ENCODE results near the gene ZNF655.

The ZNF655 gene

DNA sequence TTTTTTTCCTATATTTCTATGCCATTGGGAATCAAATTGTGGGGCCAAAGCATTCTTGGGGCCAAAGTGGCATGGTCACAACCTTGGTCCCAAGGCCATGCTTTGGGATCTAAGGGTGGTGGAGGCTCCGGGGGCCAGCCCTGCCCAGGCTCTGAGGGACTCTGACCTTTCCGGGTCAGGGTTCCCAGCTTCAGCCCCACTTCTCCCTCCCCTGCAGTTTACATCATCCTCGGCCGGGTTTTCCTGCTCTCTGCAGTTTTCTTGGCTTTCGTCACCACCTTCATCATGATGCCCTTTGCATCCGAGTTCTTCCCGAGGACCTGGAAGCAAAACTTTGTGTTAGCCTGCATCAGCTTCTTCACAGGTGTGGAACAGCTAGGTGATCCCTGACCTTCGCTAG is 48.1 kb downstream of the ZNF655 start:
- TF ChIP-seq, protein P1, sequence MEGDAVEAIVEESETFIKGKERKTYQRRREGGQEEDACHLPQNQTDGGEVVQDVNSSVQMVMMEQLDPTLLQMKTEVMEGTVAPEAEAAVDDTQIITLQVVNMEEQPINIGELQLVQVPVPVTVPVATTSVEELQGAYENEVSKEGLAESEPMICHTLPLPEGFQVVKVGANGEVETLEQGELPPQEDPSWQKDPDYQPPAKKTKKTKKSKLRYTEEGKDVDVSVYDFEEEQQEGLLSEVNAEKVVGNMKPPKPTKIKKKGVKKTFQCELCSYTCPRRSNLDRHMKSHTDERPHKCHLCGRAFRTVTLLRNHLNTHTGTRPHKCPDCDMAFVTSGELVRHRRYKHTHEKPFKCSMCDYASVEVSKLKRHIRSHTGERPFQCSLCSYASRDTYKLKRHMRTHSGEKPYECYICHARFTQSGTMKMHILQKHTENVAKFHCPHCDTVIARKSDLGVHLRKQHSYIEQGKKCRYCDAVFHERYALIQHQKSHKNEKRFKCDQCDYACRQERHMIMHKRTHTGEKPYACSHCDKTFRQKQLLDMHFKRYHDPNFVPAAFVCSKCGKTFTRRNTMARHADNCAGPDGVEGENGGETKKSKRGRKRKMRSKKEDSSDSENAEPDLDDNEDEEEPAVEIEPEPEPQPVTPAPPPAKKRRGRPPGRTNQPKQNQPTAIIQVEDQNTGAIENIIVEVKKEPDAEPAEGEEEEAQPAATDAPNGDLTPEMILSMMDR (conservative IDR thresholded peaks at IDR 0.05; ENCODE audit: low read depth, low read length) = no peak
- H3K4me3 ChIP-seq (ENCODE audit: low read depth, low read length) = no peak overlapping the region
- DNase-seq (ENCODE audit: low read depth) = no peak

DNA sequence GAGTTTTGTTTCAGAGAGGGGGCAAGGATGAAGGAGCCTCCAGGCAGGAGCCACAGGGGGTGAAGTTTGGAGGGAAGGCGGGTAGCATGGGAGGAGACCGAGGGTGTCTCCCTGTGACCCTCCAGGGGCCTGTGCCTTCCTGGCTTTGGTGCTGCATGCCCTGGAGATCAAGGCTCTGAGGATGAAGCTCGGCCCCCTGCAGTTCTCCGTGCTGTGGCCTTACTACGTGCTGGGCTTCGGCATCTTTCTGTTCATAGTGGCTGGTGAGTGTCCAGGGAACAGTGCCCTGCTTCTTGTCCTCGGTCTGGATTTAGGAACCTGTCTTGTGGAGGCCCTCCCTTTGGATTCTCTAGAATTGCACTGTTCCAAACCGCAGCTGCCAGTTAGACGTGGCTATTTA is 49.1 kb downstream of the ZNF655 start:
- TF ChIP-seq, protein P1 (conservative IDR thresholded peaks at IDR 0.05; ENCODE audit: low read depth, low read length) = no peak
- DNase-seq (ENCODE audit: low read depth) = no peak
- no peak overlapping the region for H3K4me3 ChIP-seq (ENCODE audit: low read depth, low read length)

DNA sequence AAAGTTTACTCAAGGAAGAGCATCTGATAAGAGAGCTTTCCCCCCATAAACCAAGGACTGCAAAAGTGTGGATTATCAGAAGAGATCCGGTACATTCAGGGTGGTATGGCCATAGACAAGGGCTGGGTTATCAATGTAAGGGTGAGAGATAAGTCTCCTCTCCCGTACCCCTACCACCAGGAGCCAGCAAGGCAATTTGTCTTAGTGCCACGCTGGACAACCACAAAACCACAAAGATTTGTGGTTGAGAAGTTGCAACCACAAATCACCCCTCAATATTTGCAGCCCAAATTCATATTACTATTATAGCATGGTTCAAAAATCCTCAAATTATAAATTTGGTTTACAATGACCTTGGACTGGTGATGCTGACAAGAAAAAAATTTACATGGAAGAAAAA is 56.1 kb downstream of the ZNF655 start:
- DNase-seq (ENCODE audit: low read depth) = no peak
- H3K4me3 ChIP-seq (ENCODE audit: low read depth, low read length) = no peak overlapping the region
- TF ChIP-seq, protein P1 (conservative IDR thresholded peaks at IDR 0.05; ENCODE audit: low read depth, low read length) = no peak

DNA sequence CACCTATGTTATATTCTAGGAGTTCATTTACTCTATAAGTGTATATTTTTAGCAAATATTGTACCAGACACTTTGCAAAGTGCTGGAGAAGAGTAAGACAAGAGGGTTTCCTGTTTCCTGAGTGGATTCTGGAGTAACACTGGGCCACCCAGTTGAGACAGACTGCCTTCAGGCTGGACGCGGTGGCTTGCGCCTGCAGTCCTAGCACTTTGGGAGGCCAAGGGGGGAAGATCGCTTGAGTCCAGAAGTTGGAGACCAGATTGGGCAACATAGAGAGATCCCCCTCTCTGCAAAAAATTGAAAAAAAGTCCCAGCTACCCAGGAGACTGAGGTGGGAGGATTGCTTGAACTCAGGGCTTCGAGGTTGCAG is 57.5 kb downstream of the ZNF655 start:
- peak overlapping the region; percentile 97 for H3K4me3 ChIP-seq (ENCODE audit: low read depth, low read length)
- TF ChIP-seq, protein P1 (conservative IDR thresholded peaks at IDR 0.05; ENCODE audit: low read depth, low read length) = no peak
- no peak for DNase-seq (ENCODE audit: low read depth)

DNA sequence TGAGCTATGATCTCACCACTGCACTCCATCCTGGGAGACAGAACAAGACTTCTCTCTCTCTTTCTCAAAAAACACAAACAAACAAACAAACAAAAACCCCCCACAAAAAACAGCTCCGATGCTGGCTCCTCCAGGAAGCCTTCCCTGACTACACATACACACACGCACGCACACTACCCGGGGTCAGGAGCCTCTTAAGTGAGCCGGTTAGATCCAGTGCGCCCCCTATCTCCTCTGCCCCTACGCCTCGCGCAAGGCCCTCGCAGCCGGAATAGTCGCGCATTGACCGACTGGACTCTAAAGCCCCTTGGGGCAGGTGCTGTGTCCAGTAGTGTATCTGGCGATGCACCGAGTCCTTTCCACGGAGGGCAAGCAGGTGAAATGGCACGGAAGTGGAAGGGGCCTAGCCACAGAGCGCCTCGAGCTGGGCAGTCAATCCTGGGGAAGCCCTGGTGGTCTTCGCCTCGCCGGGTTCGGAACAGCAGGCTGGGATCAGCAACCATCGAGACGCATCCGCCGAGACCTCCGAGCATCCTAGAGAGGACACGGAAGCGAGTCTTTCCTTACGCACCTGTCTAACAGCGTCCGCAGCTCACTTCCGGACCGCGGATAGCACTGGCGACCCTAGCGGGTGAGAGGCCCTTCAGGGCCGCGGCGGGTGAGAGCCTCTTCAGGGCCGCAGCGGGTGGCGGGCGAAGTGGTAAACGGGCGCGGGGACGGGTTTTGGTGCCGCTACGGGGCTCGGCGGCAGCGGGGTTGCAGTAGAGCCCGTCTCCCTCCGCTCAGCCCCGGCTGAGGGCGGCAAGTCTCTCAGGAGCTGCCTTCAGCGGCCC is 58.1 kb downstream of the ZNF655 start, which contains the start of gene ZSCAN25:
TSS of gene ZSCAN25 (plus strand) at position 588 of the 833 bp plus-strand sequence. CDS start 2,661 bp downstream, outside the sequence.
- TF ChIP-seq, protein P1 (conservative IDR thresholded peaks at IDR 0.05; ENCODE audit: low read depth, low read length) = peak; percentile 49
- peak within 1 kb of the TSS; percentile 97 for H3K4me3 ChIP-seq (ENCODE audit: low read depth, low read length)
- peak; percentile 94 for DNase-seq (ENCODE audit: low read depth)

DNA sequence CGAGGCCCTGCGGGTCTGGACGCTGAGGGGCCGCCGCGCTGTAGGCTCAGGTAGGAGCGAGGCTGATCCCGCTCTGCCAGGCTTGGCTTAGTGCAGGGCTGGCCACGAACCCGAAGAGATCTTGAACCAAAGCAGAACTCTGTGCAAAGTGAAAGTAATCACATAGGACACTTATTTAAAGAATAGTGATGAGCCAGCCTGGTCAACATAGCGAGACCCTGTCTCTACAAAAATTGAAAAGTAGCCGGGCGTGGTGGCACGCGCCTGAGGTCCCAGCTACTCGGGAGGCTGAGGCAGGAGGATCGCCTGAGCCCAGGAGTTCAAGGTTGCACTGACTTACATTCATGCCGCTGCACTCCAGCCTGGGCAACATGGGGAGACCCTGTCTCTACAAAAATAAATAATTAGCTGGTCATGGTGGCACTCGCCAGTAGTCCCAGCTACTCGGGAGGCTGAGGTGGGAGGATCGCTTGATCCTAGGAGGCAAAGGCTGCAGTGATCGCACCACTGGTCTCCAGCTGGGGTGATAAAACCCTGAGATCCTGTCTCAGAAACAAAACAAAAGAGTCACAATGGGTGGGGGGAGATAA is 58.8 kb downstream of the ZNF655 start:
- DNase-seq (ENCODE audit: low read depth) = no peak
- TF ChIP-seq, protein P1 (conservative IDR thresholded peaks at IDR 0.05; ENCODE audit: low read depth, low read length) = no peak
- H3K4me3 ChIP-seq (ENCODE audit: low read depth, low read length) = peak overlapping the region; percentile 97

All from choroid plexus epithelial cell (primary cell).